Heart left ventricle (tissue), 16 donors: ENCODE measurements around the gene TNKS2. TPM values are rescaled to one million over a fixed set of nuclear protein-coding genes. Genes with fewer than 3 reads are reported as not detected.

ENCODE experiments used
- ATAC-seq, 4 donors: fragments of 200-7000 bp; cut with Tn5 transposase; one replicate each; pipeline ENCODE4 v1.9.1; 2020 to 2022; ENCODE audit warnings: moderate library complexity in 4 of 4, mild to moderate bottlenecking in 3 of 4, moderate number of reproducible peaks in 1 of 4
- DNase-seq, 5 donors: peaks; one replicate each; pipeline ENCODE4 v3.0.0-alpha.2; 2020
- H3K27ac ChIP-seq, 12 donors: fragments of 200-600 bp; sonication (generic) in 4 of 12; one replicate each; pipeline versions ENCODE4 v1.5.0 to v1.8.0; 2016 to 2022; ENCODE audit warnings: mild to moderate bottlenecking in 2 of 12
- H3K27me3 ChIP-seq, 9 donors: fragments of 200-600 bp; sonication (generic) in 2 of 9; one replicate each; pipeline versions ENCODE4 v1.5.1 to v1.8.0; 2016 to 2022; ENCODE audit warnings: mild to moderate bottlenecking in 3 of 9
- H3K36me3 ChIP-seq, 9 donors: fragments of 200-600 bp; sonication (generic) in 2 of 9; one replicate each; pipeline versions ENCODE4 v1.5.0 to v1.8.0; 2018 to 2022; ENCODE audit warnings: mild to moderate bottlenecking in 2 of 9
- H3K4me1 ChIP-seq, 12 donors: fragments of 200-600 bp; sonication (generic) in 4 of 12; one replicate each; pipeline versions ENCODE4 v1.5.0 to v1.8.0; 2016 to 2022; ENCODE audit warnings: mild to moderate bottlenecking in 3 of 12
- H3K4me3 ChIP-seq, 12 donors: fragments of 200-600 bp; sonication (generic) in 4 of 12; one replicate each; pipeline versions ENCODE4 v1.5.0 to v1.8.0; 2017 to 2022; ENCODE audit warnings: mild to moderate bottlenecking in 9 of 12, moderate library complexity in 4 of 12
- H3K9me3 ChIP-seq, 12 donors: fragments of 200-600 bp; sonication (generic) in 4 of 12; one replicate each; pipeline versions ENCODE4 v1.5.0 to v1.8.0; 2016 to 2022; ENCODE audit warnings: mild to moderate bottlenecking in 1 of 12
- CTCF ChIP-seq, 12 donors: fragments of 200-600 bp; sonication (generic) in 4 of 12; IDR thresholded peaks; one replicate each; pipeline versions ENCODE4 v1.5.0 to v1.8.0; 2018 to 2022; ENCODE audit warnings: antibody characterized with exemption in 12 of 12, mild to moderate bottlenecking in 5 of 12
- POLR2A ChIP-seq, 2 donors: fragments of 450-650 bp; IDR thresholded peaks; one replicate each; pipeline ENCODE4 v1.6.1; 2017; ENCODE audit warnings: antibody characterized with exemption in 2 of 2, mild to moderate bottlenecking in 2 of 2, moderate library complexity in 2 of 2
- WGBS, 4 donors: extraction: QIAGEN DNeasy Blood & Tissue Kit in 2 of 4; methylation state at CpG; one replicate each; pipeline versions ENCODE4 v1.1.5 to v1.1.7; 2013 to 2018; 5-methylcytosine and 5-hydroxymethylcytosine counted together
- intact Hi-C, 10 donors: fragments of 100-400 bp; cut with DNase I; formaldehyde crosslinking; loops; one replicate each; pipeline versions ENCODE4 v1.11.1 to v1.14.2; 2022
- polyA plus RNA-seq, 2 donors: library from polyadenylated mRNA; stranded (reverse); fragments of 200-250 nt; gene quantifications; one replicate each; pipeline ENCODE4 v1.2.3, GENCODE V29; 2013
- total RNA-seq, 9 donors: library from RNA; depleted of rRNA in 2 of 9; stranded (reverse); fragments of >200 nt in 2 of 9; fragmentation: NEBNext Ultra II Directional in 3 of 9; extraction: Animal tissue kit (Norgen Biotek cat#: 25700) in 3 of 9; gene quantifications; one replicate each; pipeline versions ENCODE4 v1.1.0 to v1.2.4, GENCODE V29; 2016 to 2023
- donor health status: ischemic (EF 13 %, LVEDD 7.1; RV severe dilation, severe dysfunction).
- donor health status: healthy with polysubstance abuse.
- donor health status: DM: no; HTN: yes; CAD: no.
- donor health status: DM: no; HTN: no; CAD: no.
- donor health status: ischemic (EF 25% LVEDD 6.9; RV normal size, moderate dysfunction).
- donor health status: ischemic (EF 25% LVEDD 5.7; RV mildly dilated, moderate dysfunction).
- donor health status: healthy.
- donor health status: DM: yes; HTN: yes; CAD: no.
- donor health status: ischemic (EF 35%, LVEDD 5.7; RV mildly dilated, moderate dysfunction).
- donor health status: nonischemic (EF 11% LVEDD 7.7; RV severe dilation, severe dysfunction).
- donor health status: DM: yes; HTN: yes; CAD: no.
- donor health status: PGD.
- donor health status: ischemic (EF 29% LVEDD 5.4; RV normal size, mild dysfunction).
- donor health status: nonischemic (EF 23%, LVEDD 6.1; RV moderate dilation, normal function).

The TNKS2 gene
- total and polyA plus RNA-seq, 11 donors = 4.0 to 24.7 (median 13.9) TPM

DNA sequence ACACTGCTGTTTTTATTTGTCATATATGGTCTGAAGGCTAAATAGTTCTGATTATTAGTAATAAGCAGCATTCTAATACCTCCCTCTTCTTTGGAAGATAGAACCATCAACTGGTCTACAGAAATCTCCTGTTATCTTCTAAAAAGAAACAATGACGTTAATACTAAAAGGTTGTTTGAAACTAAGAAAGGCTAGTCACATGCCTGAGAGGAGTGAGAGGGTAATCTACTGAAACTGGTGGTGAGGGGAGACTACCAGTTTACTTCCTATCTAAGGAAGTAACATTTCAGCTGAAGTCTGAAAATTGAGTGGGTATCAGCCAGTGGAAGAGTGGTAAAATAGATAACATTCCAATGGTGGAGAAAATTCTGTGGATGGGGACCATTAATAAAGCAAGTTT is 62.7 kb downstream of the TNKS2 start:
- ATAC-seq (no peak), DNase-seq (no peak)
- no peaks in the 10 kb centered on the region for H3K9me3 ChIP-seq
- TF ChIP-seq POLR2A (IDR thresholded peaks at IDR 0.05) (no peak), CTCF (IDR thresholded peaks at IDR 0.05) (no peak)
- H3K27ac ChIP-seq = no peak overlapping the region
- intact Hi-C loops = loop anchor here in 2 of 10 donors (5.0 to 10.0 kb wide), 2 partner anchors 34 to 46 kb away; no protein-coding TSS in a partner anchor
- peaks cover 0 to 100% (median 95%) of the 10 kb centered on the region in 9 donors for H3K36me3 ChIP-seq
- no peaks in the 10 kb centered on the region for H3K4me1 ChIP-seq
- 61 to 82% (median 75%) methylated on average over 1 of the region's 1 CpG for WGBS, 4 donors
- no peak overlapping the region for H3K4me3 ChIP-seq
- no peaks in the 10 kb centered on the region for H3K27me3 ChIP-seq

- intact Hi-C loops = loop anchor here in 2 of 10 donors (5.0 to 10.0 kb wide), 2 partner anchors 37 to 49 kb away; no protein-coding TSS in a partner anchor
- DNase-seq = no peak
- Histone ChIP-seq H3K27me3 (no peaks in the 10 kb centered on the region), H3K36me3 (peaks cover 0 to 78% (median 74%) of the 10 kb centered on the region in 9 donors), H3K4me1 (no peaks in the 10 kb centered on the region), H3K27ac (no peak overlapping the region), H3K9me3 (no peaks in the 10 kb centered on the region), H3K4me3 (no peak overlapping the region)
- no peak for TF ChIP-seq CTCF (IDR thresholded peaks at IDR 0.05)
- TF ChIP-seq POLR2A (IDR thresholded peaks at IDR 0.05) = no peak
- WGBS, 4 donors = 53 to 84% (median 80%) methylated on average over 2 of the region's 2 CpGs
- no peak for ATAC-seq
Measured at GRCh38 chr10:91864099-91864498, 65.9 kb downstream of the TNKS2 start.

DNA sequence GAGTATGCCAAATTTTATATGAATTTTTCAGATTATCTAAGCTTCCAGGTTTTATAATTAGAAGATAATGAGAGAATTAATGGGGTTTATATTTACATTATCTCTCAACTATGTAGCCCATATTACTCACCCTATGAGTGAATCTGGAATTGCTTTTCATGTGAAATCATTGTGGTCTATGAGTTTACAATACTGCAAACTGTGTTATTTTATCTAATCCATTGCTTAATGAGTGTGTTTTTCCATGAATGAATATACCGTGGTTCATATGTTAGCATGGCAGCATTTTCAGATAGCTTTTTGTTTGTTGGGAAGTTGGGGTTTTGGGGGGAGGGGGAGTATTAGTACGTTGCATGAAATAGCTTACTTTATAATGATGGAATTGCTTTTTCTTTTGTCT is 66.5 kb downstream of the TNKS2 start:
- DNase-seq (no peak), ATAC-seq (no peak)
- no peaks in the 10 kb centered on the region for H3K9me3 ChIP-seq
- H3K4me3 ChIP-seq = no peak overlapping the region
- peaks cover 0 to 72% (median 67%) of the 10 kb centered on the region in 9 donors for H3K36me3 ChIP-seq
- 79 to 85% (median 81%) methylated on average over 2 of the region's 2 CpGs for whole genome bisulfite sequencing, 4 donors
- no peak overlapping the region for H3K27ac ChIP-seq
- intact Hi-C loops = loop anchor here in 2 of 10 donors (5.0 to 10.0 kb wide), 2 partner anchors 37 to 50 kb away; no protein-coding TSS in a partner anchor
- no peaks in the 10 kb centered on the region for H3K27me3 ChIP-seq
- no peaks in the 10 kb centered on the region for H3K4me1 ChIP-seq
- no peak for TF ChIP-seq CTCF (IDR thresholded peaks at IDR 0.05)
- no peak for TF ChIP-seq POLR2A (IDR thresholded peaks at IDR 0.05)

GRCh38 chr10:91865562-91866081 is 67.4 kb downstream of the TNKS2 start:
- intact Hi-C loops = loop anchor here in 1 of 10 donors (10.0 kb wide), 1 partner anchor 51 kb away; no protein-coding TSS in a partner anchor
- no peaks in the 10 kb centered on the region for H3K27me3 ChIP-seq
- H3K4me3 ChIP-seq = no peak overlapping the region
- peaks cover 0 to 63% (median 58%) of the 10 kb centered on the region in 9 donors for H3K36me3 ChIP-seq
- H3K27ac ChIP-seq = no peak overlapping the region
- no peaks in the 10 kb centered on the region for H3K4me1 ChIP-seq
- no peaks in the 10 kb centered on the region for H3K9me3 ChIP-seq
- DNase-seq (no peak), ATAC-seq (no peak)
- 86 to 93% (median 92%) methylated on average over 2 of the region's 2 CpGs for WGBS, 4 donors
- TF ChIP-seq POLR2A (IDR thresholded peaks at IDR 0.05) (no peak), CTCF (IDR thresholded peaks at IDR 0.05) (no peak)
